Ishikawa (cell line): ENCODE data around the gene RCOR1.

Experiments
- CEBPB ChIP-seq: IDR thresholded peaks from 2 replicates; pipeline ENCODE4 v1.6.1; 2012
- EP300 ChIP-seq: IDR thresholded peaks from 2 replicates; pipeline ENCODE4 v1.6.1; 2012; ENCODE audit warnings: borderline replicate concordance
- TAF1 ChIP-seq: IDR thresholded peaks from 2 replicates; pipeline ENCODE4 v1.6.1; 2012; ENCODE audit warnings: low read depth, mild to moderate bottlenecking
- YY1 ChIP-seq: IDR thresholded peaks from 2 replicates; pipeline ENCODE4 v1.6.1; 2012; ENCODE audit warnings: low read depth

DNA sequence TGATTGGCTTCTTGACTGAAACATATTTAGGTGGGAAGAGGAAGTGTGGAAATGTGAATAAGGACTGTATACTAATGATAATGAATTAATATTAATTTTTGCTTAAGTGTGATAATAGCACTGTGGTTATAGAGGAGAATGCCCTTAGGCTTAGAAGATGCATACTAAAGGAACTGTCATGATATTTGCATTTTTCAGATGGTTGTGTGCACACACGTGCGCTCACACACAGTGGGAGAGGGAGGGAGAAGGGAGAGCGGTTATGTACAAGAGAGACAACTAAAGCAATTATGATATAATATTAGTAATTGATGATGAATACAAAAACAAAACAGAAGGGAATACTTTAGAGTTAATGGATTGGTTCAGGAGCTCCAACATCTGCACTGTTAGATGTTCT, 54.2 kb downstream of the RCOR1 start:
- no peak for TF ChIP-seq EP300
- no peak for TF ChIP-seq CEBPB
- no peak for TF ChIP-seq TAF1
- no peak for TF ChIP-seq YY1
